K562 (cell line): ENCODE data around the gene RGS12. TPM values are rescaled to one million over a fixed set of nuclear protein-coding genes. Genes with fewer than 3 reads are reported as not detected.

Experiments
- ATAC-seq: fragments of 200-7000 bp; cut with Tn5 transposase; 3 replicates; pipeline ENCODE4 v1.9.1; 2020; ENCODE audit warnings: moderate library complexity
- BruUV-seq: library from RNA; stranded (reverse); fragments of 400-500 nt; replicated peaks from 2 replicates; lab custom pipeline; 2021; lab: Mats Ljungman, UMichigan
- CTCF ChIA-PET: fragments of 300-600 bp; formaldehyde crosslinking; extraction: SDS; loops from one replicate; lab custom pipeline; 2021; ENCODE audit warnings: low intra/inter-chr PET ratio; lab: Yijun Ruan, JAX
- POLR2A ChIA-PET: fragments of 300-600, 350-650 bp; sonication (Branson Sonifier 250); formaldehyde crosslinking; extraction: SDS; loops from one replicate; lab custom pipeline; 2021; ENCODE audit warnings: antibody characterized with exemption, inconsistent platforms; lab: Yijun Ruan, JAX
- DNase-seq, 4 experiments: peaks; one replicate each; pipeline versions ENCODE4 v3.0.0 to v3.0.0-alpha.2; 2011 to 2018; ENCODE audit warnings: low spot score in 3 of 4, mixed read lengths in 3 of 4; ENCODE audit errors: extremely low read depth in 1 of 4
- FAIRE-seq: peaks from 2 replicates; lab custom pipeline; 2011; peaks lifted over from hg19 to GRCh38; lab: Jason Lieb, UNC
- H2AFZ ChIP-seq: 2 replicates; pipeline ENCODE4 v1.6.0; 2011; ENCODE audit warnings: low read depth, low read length, control low read depth, inconsistent platforms
- H3K27ac ChIP-seq: fragments of 200-600 bp; 3 replicates; pipeline ENCODE4 v1.8.0; 2011; ENCODE audit warnings: low read depth, mild to moderate bottlenecking, control low read depth, inconsistent platforms, low read length, moderate library complexity, mixed read lengths; ENCODE audit errors: extremely low read depth
- H3K27me3 ChIP-seq, 2 experiments: fragments of 300-600 bp in 1 of 2; 2 replicates in 1 of 2; 3 replicates in 1 of 2; pipeline versions ENCODE4 v1.6.0 to v1.8.0; 2011; ENCODE audit warnings: inconsistent platforms in 2 of 2, low read length in 2 of 2, mild to moderate bottlenecking in 1 of 2, mixed read lengths in 1 of 2, moderate library complexity in 1 of 2; ENCODE audit not compliant: control insufficient read depth in 2 of 2, insufficient read depth in 2 of 2
- H3K36me3 ChIP-seq: fragments of 300-600 bp; 3 replicates; pipeline ENCODE4 v1.8.0; 2011; ENCODE audit warnings: mild to moderate bottlenecking, low read length, inconsistent platforms; ENCODE audit not compliant: control insufficient read depth, insufficient read depth
- H3K4me1 ChIP-seq, 2 experiments: fragments of 200-600 bp in 1 of 2; replicated peaks in 1 of 2; 2 replicates in 1 of 2; 3 replicates in 1 of 2; pipeline versions ENCODE4 v1.5.1 to v1.8.0; 2011; ENCODE audit warnings: inconsistent platforms in 2 of 2, low read length in 2 of 2, mild to moderate bottlenecking in 1 of 2, mixed read lengths in 1 of 2, moderate library complexity in 1 of 2; ENCODE audit not compliant: control insufficient read depth in 2 of 2, insufficient read depth in 2 of 2
- H3K4me2 ChIP-seq: 2 replicates; pipeline ENCODE4 v1.6.1; 2011; ENCODE audit warnings: low read length, control low read depth, inconsistent platforms, mixed read lengths; ENCODE audit not compliant: insufficient read depth
- H3K4me3 ChIP-seq: fragments of 200-600 bp; sonication (generic), shearing (Covaris generic); 2 replicates; pipeline ENCODE4 v1.5.1; 2016; ENCODE audit warnings: control low read depth, inconsistent platforms
- H3K79me2 ChIP-seq: fragments of 200-600 bp; 3 replicates; pipeline ENCODE4 v1.8.0; 2011; ENCODE audit warnings: low read length, inconsistent platforms; ENCODE audit not compliant: control insufficient read depth, insufficient read depth
- H3K9ac ChIP-seq, 2 experiments: 2 replicates each; pipeline versions ENCODE4 v1.6.0 to v1.6.1; 2011; ENCODE audit warnings: low read depth in 2 of 2, low read length in 2 of 2, control low read depth in 1 of 2, inconsistent platforms in 1 of 2, mild to moderate bottlenecking in 1 of 2, mixed read lengths in 1 of 2; ENCODE audit not compliant: insufficient read depth in 1 of 2
- H3K9me1 ChIP-seq: one replicate; pipeline ENCODE4 v1.6.0; 2011; ENCODE audit warnings: inconsistent platforms, mild to moderate bottlenecking, low read length, moderate library complexity; ENCODE audit not compliant: control insufficient read depth, insufficient read depth
- H3K9me3 ChIP-seq: replicated peaks from 2 replicates; pipeline ENCODE4 v1.5.1; 2011; ENCODE audit warnings: low read depth, low read length, inconsistent platforms; ENCODE audit not compliant: control insufficient read depth, insufficient read depth
- H4K20me1 ChIP-seq: replicated peaks from 2 replicates; pipeline ENCODE4 v1.6.1; 2011; ENCODE audit warnings: low read length, inconsistent platforms, mixed read lengths; ENCODE audit not compliant: control insufficient read depth, insufficient read depth
- CHD4 ChIP-seq: fragments of 200-600 bp; sonication (generic); IDR thresholded peaks from 3 replicates; pipeline ENCODE4 v1.6.1; 2012; ENCODE audit warnings: low read depth, mild to moderate bottlenecking, mixed read lengths, low read length, inconsistent platforms; ENCODE audit not compliant: insufficient read depth, insufficient replicate concordance, poor library complexity, severe bottlenecking
- GTF2F1 ChIP-seq: IDR thresholded peaks from 2 replicates; pipeline ENCODE4 v1.6.1; 2011; ENCODE audit warnings: low read depth, low read length, improper control_type of control experiment
- NFRKB ChIP-seq: fragments of 450-650 bp; IDR thresholded peaks from 2 replicates; pipeline ENCODE4 v1.6.1; 2016; ENCODE audit warnings: low read depth
- SMARCA5 ChIP-seq: fragments of 450-650 bp; IDR thresholded peaks from 2 replicates; pipeline ENCODE4 v1.6.1; 2016
- ZKSCAN8 ChIP-seq: fragments of 200-800 bp; sonication (Bioruptor generic); IDR thresholded peaks from 2 replicates; pipeline ENCODE4 v1.6.1; 2016; ENCODE audit warnings: missing genetic modification characterization, missing compliant biosample characterization
- WGBS: fragments of 100-300 bp; shearing (Covaris generic); methylation state at CpG from one replicate; pipeline ENCODE4 v1.1.6; 2016; ENCODE audit warnings: low coverage, mixed read lengths; ENCODE audit not compliant: insufficient coverage; ENCODE audit errors: missing lambda C conversion rate; 5-methylcytosine and 5-hydroxymethylcytosine counted together
- in situ Hi-C: fragments of 300-500 bp; cut with MboI; formaldehyde crosslinking; loops from 4 replicates; pipeline ENCODE4 v1.15.0; 2018; ENCODE audit warnings: inconsistent platforms, mixed read lengths
- intact Hi-C: fragments of 100-400 bp; cut with micrococcal nuclease; formaldehyde crosslinking; loops from 2 replicates; pipeline ENCODE4 v1.14.2; 2022
- polyA plus RNA-seq, 8 experiments: library from polyadenylated mRNA; depleted of rRNA in 4 of 8; stranded (reverse) in 5 of 8; unstranded in 3 of 8; fragments of >200 nt; fragmentation: Nextera tagmentation in 2 of 8; fragmentation: Illumina TruSeq in 1 of 8; extraction: Ambion mirVana in 2 of 8; extraction: Trizol in 1 of 8; gene quantifications; 2 replicates each; pipeline versions ENCODE4 v1.2.1 to v1.2.3, GENCODE V29; 2011 to 2014; ENCODE audit warnings: inconsistent platforms in 1 of 8, missing spikeins in 1 of 8
- total RNA-seq, 7 experiments: library from RNA; depleted of rRNA in 6 of 7; stranded (reverse); fragments of >200 nt in 6 of 7; fragmentation: Illumina TruSeq in 2 of 7; extraction: Trizol in 2 of 7; gene quantifications; 2 replicates each; pipeline versions ENCODE4 v1.2.1 to v1.2.3, GENCODE V29; 2011 to 2021; ENCODE audit warnings: low replicate concordance in 1 of 7
- TF ChIP-seq, protein P1 (sequence below): fragments of 450-650 bp; IDR thresholded peaks from one replicate; pipeline ENCODE4 v1.6.1; 2018; ENCODE audit warnings: mild to moderate bottlenecking, moderate library complexity; ENCODE audit not compliant: partially characterized antibody
- TF ChIP-seq, protein P2 (sequence below): fragments of 250-450 bp; sonication (Bioruptor Pico); IDR thresholded peaks from 2 replicates; pipeline ENCODE4 v1.8.0; 2022; ENCODE audit warnings: inconsistent platforms
- TF ChIP-seq, protein P3 (sequence below): fragments of 250-450 bp; sonication (Bioruptor Pico); IDR thresholded peaks from 2 replicates; pipeline ENCODE4 v1.8.0; 2021; ENCODE audit warnings: mild to moderate bottlenecking, moderate library complexity
- TF ChIP-seq, protein P4 (sequence below): fragments of 200-800 bp; sonication (Bioruptor generic); IDR thresholded peaks from 2 replicates; pipeline ENCODE4 v1.6.1; 2017; ENCODE audit warnings: missing genetic modification characterization, missing compliant biosample characterization
- TF ChIP-seq, protein P5 (sequence below): IDR thresholded peaks from 2 replicates; pipeline ENCODE4 v1.6.1; 2012; ENCODE audit warnings: low read depth, low read length, improper control_type of control experiment, borderline replicate concordance
- TF ChIP-seq, protein P6 (sequence below): fragments of 450-650 bp; formaldehyde crosslinking; IDR thresholded peaks from 2 replicates; pipeline ENCODE4 v1.4.0; 2020; ENCODE audit warnings: mild to moderate bottlenecking, moderate library complexity

RGS12 gene
- total and polyA plus RNA-seq, 9 of the 15 experiments (the other 6 are each of a cell fraction or from before 2014, with no cell fraction given) = 0.30 to 8.8 (median 5.5) TPM

DNA sequence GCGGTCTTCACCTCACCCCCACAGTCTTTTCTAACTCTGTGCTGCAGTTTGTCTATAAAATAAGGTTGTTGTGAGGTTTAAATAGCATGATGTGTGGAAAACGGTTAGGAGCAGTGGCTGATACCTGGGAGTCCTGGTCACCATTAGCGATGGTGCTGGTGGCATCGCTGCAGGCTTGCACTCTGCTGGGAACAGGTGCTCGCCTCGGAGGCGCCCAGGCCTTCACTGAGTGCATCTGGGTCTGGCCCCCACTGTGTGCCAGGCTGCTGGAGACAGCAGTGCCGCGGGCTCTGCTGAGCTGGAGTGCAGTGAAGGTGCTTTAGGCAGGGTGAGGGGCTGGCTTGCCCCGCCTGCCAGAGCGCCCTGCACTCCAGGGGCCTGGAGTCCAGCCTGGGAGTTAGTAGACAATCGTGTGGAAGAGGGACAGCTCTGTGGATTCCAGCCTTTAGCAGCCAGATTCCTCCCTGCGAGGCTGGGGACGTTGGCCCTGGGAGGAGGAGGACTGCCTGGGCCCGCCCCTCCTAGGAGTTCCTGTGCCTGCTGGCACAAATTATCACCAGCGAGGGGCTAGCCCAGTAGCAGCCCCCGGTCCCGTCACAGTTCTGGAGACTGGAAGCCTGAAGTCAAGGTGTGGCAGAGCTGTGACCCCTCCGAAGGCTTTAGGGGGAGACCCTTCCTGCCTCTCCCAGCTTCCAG, 7.3 kb downstream of the RGS12 start:
- DNase-seq (no peak), ATAC-seq (no peak), FAIRE-seq (no peak)
- Histone ChIP-seq H3K27me3 (peaks cover 10 to 55% of the 10 kb centered on the region in 2 experiments; a peak in 3 of 5 replicates), H3K4me3 (no peak overlapping the region), H3K4me2 (no peak overlapping the region), H3K9ac (no peak overlapping the region), H3K79me2 (no peaks in the 10 kb centered on the region), H4K20me1 (peaks cover 46% of the 10 kb centered on the region), H2AFZ (no peak overlapping the region), H3K36me3 (no peaks in the 10 kb centered on the region), H3K9me1 (no peaks in the 10 kb centered on the region), H3K4me1 (peaks cover 4 to 17% of the 10 kb centered on the region in 2 experiments; a peak in 2 of 5 replicates), H3K27ac (no peak overlapping the region), H3K9me3 (peaks cover 3% of the 10 kb centered on the region; the same call in 1 of the 2 replicates)
- 26% methylated on average over 13 of the region's 19 CpGs for WGBS
- in situ Hi-C loops = no loop called here
- POLR2A ChIA-PET = no interaction called here
- CTCF ChIA-PET = no interaction called here
- no TSS peak for BruUV-seq
- intact Hi-C loops = no loop called here
- no peak for TF ChIP-seq CHD4
- TF ChIP-seq, protein P1, sequence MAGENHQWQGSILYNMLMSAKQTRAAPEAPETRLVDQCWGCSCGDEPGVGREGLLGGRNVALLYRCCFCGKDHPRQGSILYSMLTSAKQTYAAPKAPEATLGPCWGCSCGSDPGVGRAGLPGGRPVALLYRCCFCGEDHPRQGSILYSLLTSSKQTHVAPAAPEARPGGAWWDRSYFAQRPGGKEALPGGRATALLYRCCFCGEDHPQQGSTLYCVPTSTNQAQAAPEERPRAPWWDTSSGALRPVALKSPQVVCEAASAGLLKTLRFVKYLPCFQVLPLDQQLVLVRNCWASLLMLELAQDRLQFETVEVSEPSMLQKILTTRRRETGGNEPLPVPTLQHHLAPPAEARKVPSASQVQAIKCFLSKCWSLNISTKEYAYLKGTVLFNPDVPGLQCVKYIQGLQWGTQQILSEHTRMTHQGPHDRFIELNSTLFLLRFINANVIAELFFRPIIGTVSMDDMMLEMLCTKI = no peak
- TF ChIP-seq, protein P2, sequence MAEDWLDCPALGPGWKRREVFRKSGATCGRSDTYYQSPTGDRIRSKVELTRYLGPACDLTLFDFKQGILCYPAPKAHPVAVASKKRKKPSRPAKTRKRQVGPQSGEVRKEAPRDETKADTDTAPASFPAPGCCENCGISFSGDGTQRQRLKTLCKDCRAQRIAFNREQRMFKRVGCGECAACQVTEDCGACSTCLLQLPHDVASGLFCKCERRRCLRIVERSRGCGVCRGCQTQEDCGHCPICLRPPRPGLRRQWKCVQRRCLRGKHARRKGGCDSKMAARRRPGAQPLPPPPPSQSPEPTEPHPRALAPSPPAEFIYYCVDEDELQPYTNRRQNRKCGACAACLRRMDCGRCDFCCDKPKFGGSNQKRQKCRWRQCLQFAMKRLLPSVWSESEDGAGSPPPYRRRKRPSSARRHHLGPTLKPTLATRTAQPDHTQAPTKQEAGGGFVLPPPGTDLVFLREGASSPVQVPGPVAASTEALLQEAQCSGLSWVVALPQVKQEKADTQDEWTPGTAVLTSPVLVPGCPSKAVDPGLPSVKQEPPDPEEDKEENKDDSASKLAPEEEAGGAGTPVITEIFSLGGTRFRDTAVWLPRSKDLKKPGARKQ (CRISPR knock-in tag) = no peak
- TF ChIP-seq ZKSCAN8 (CRISPR knock-in tag) = no peak
- TF ChIP-seq, protein P3, sequence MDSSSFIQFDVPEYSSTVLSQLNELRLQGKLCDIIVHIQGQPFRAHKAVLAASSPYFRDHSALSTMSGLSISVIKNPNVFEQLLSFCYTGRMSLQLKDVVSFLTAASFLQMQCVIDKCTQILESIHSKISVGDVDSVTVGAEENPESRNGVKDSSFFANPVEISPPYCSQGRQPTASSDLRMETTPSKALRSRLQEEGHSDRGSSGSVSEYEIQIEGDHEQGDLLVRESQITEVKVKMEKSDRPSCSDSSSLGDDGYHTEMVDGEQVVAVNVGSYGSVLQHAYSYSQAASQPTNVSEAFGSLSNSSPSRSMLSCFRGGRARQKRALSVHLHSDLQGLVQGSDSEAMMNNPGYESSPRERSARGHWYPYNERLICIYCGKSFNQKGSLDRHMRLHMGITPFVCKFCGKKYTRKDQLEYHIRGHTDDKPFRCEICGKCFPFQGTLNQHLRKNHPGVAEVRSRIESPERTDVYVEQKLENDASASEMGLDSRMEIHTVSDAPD = no peak
- no peak for TF ChIP-seq SMARCA5
- TF ChIP-seq, protein P4, sequence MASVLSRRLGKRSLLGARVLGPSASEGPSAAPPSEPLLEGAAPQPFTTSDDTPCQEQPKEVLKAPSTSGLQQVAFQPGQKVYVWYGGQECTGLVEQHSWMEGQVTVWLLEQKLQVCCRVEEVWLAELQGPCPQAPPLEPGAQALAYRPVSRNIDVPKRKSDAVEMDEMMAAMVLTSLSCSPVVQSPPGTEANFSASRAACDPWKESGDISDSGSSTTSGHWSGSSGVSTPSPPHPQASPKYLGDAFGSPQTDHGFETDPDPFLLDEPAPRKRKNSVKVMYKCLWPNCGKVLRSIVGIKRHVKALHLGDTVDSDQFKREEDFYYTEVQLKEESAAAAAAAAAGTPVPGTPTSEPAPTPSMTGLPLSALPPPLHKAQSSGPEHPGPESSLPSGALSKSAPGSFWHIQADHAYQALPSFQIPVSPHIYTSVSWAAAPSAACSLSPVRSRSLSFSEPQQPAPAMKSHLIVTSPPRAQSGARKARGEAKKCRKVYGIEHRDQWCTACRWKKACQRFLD (CRISPR knock-in tag) = no peak
- no peak for TF ChIP-seq NFRKB
- TF ChIP-seq, protein P5, sequence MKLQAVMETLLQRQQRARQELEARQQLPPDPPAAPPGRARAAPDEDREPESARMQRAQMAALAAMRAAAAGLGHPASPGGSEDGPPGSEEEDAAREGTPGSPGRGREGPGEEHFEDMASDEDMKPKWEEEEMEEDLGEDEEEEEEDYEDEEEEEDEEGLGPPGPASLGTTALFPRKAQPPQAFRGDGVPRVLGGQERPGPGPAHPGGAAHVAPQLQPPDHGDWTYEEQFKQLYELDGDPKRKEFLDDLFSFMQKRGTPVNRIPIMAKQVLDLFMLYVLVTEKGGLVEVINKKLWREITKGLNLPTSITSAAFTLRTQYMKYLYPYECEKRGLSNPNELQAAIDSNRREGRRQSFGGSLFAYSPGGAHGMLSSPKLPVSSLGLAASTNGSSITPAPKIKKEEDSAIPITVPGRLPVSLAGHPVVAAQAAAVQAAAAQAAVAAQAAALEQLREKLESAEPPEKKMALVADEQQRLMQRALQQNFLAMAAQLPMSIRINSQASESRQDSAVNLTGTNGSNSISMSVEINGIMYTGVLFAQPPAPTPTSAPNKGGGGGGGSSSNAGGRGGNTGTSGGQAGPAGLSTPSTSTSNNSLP = no peak
- TF ChIP-seq, protein P6, sequence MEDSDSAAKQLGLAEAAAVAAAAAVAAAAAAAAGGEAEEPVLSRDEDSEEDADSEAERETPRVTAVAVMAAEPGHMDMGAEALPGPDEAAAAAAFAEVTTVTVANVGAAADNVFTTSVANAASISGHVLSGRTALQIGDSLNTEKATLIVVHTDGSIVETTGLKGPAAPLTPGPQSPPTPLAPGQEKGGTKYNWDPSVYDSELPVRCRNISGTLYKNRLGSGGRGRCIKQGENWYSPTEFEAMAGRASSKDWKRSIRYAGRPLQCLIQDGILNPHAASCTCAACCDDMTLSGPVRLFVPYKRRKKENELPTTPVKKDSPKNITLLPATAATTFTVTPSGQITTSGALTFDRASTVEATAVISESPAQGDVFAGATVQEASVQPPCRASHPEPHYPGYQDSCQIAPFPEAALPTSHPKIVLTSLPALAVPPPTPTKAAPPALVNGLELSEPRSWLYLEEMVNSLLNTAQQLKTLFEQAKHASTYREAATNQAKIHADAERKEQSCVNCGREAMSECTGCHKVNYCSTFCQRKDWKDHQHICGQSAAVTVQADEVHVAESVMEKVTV (CRISPR knock-in tag) = no peak
- no peak for TF ChIP-seq GTF2F1
